Nephron progenitor cell (in vitro differentiated cells): Measurements from ENCODE around the gene C3AR1.
"Not testable (repeated sequence)": the region's sequence is repeated elsewhere in the genome, so short reads cannot be mapped to it uniquely, and the experiment has no call there.

Source experiments
- DNase-seq: peaks from one replicate; pipeline ENCODE4 v3.0.0; 2021
- H3K27ac Mint-ChIP-seq: 2 replicates; pipeline ENCODE4 v1.8.0; 2021; ENCODE audit warnings: mild to moderate bottlenecking, moderate library complexity, mixed read lengths
- H3K27me3 Mint-ChIP-seq: 2 replicates; pipeline ENCODE4 v1.8.0; 2021; ENCODE audit warnings: mild to moderate bottlenecking, low read depth, mixed read lengths; ENCODE audit not compliant: poor library complexity
- H3K36me3 Mint-ChIP-seq: 2 replicates; pipeline ENCODE4 v1.8.0; 2021; ENCODE audit warnings: low read depth, mixed read lengths
- H3K4me1 Mint-ChIP-seq: 2 replicates; pipeline ENCODE4 v1.8.0; 2021; ENCODE audit warnings: mixed read lengths
- H3K4me3 Mint-ChIP-seq: 2 replicates; pipeline ENCODE4 v1.8.0; 2021; ENCODE audit warnings: mild to moderate bottlenecking, moderate library complexity, mixed read lengths
- H3K9me3 Mint-ChIP-seq: 2 replicates; pipeline ENCODE4 v1.8.0; 2021; ENCODE audit warnings: mild to moderate bottlenecking, moderate library complexity, mixed read lengths
- TF ChIP-seq, protein P1 (sequence below): fragments of 200-600 bp; sonication (generic); IDR thresholded peaks from 2 replicates; pipeline ENCODE4 v1.5.0; 2021; ENCODE audit warnings: antibody characterized with exemption

The C3AR1 gene

GRCh38 chr12:8089716-8090115 is 23.6 kb upstream of the C3AR1 start:
- Mint-ChIP-seq H3K36me3 (peaks cover 43% of the 10 kb centered on the region), H3K27me3 (no peaks in the 10 kb centered on the region), H3K4me1 (peaks cover 5% of the 10 kb centered on the region), H3K9me3 (no peaks in the 10 kb centered on the region), H3K4me3 (no peak overlapping the region), H3K27ac (peak overlapping the region; percentile 73)
- DNase-seq, result no peak
- TF ChIP-seq, protein P1, sequence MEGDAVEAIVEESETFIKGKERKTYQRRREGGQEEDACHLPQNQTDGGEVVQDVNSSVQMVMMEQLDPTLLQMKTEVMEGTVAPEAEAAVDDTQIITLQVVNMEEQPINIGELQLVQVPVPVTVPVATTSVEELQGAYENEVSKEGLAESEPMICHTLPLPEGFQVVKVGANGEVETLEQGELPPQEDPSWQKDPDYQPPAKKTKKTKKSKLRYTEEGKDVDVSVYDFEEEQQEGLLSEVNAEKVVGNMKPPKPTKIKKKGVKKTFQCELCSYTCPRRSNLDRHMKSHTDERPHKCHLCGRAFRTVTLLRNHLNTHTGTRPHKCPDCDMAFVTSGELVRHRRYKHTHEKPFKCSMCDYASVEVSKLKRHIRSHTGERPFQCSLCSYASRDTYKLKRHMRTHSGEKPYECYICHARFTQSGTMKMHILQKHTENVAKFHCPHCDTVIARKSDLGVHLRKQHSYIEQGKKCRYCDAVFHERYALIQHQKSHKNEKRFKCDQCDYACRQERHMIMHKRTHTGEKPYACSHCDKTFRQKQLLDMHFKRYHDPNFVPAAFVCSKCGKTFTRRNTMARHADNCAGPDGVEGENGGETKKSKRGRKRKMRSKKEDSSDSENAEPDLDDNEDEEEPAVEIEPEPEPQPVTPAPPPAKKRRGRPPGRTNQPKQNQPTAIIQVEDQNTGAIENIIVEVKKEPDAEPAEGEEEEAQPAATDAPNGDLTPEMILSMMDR, result no peak

GRCh38 chr12:8089277-8089676 is 23.1 kb upstream of the C3AR1 start:
- H3K27me3 Mint-ChIP-seq, H3K27ac Mint-ChIP-seq: not testable (repeated sequence)

GRCh38 chr12:8088574-8088973 is 22.4 kb upstream of the C3AR1 start:
- Mint-ChIP-seq H3K9me3 (no peaks in the 10 kb centered on the region), H3K36me3 (peaks cover 32% of the 10 kb centered on the region), H3K4me3 (no peak overlapping the region), H3K27ac (no peak overlapping the region), H3K4me1 (peaks cover 16% of the 10 kb centered on the region), H3K27me3 (no peaks in the 10 kb centered on the region)
- DNase-seq, result no peak
- TF ChIP-seq, protein P1, result no peak

More at GRCh38 chr12:8089277-8089676, 23.1 kb upstream of the C3AR1 start:
- H3K4me1 Mint-ChIP-seq, H3K9me3 Mint-ChIP-seq, DNase-seq, H3K4me3 Mint-ChIP-seq: not testable (repeated sequence)
- H3K36me3 Mint-ChIP-seq, result peaks cover 39% of the 10 kb centered on the region

- Mint-ChIP-seq H3K4me1 (peaks cover 23% of the 10 kb centered on the region), H3K9me3 (no peaks in the 10 kb centered on the region), H3K4me3 (no peak overlapping the region), H3K36me3 (peaks cover 24% of the 10 kb centered on the region), H3K27ac (no peak overlapping the region), H3K27me3 (no peaks in the 10 kb centered on the region)
- TF ChIP-seq, protein P1, result no peak
- DNase-seq, result no peak
Measured at GRCh38 chr12:8087666-8088065, 21.5 kb upstream of the C3AR1 start.

DNA sequence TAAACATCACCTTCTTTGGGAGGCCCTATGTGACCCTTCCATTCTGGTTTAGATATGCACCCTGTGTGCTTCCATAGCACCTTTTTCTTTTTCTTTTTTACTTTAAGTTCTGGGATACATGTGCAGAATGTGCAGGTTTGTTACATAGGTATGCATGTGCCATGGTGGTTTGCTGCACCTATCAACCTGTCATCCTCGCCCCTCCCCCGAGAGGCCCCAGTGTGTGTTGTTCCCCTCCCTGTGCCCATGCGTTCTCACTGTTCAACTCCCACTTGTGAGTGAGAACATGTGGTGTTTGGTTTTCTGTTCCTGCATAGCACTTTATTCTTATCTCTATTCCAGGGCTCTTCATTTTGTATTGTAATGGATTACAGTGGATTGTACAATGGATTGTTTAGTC is 18.2 kb upstream of the C3AR1 start:
- DNase-seq, result peak; percentile 9
- H3K36me3 Mint-ChIP-seq, H3K9me3 Mint-ChIP-seq, H3K27me3 Mint-ChIP-seq: not testable (repeated sequence)
- H3K4me1 Mint-ChIP-seq, result peaks cover 48% of the 10 kb centered on the region
- H3K27ac Mint-ChIP-seq, result peak overlapping the region; percentile 63
- peak overlapping the region; percentile 70 for H3K4me3 Mint-ChIP-seq

DNA sequence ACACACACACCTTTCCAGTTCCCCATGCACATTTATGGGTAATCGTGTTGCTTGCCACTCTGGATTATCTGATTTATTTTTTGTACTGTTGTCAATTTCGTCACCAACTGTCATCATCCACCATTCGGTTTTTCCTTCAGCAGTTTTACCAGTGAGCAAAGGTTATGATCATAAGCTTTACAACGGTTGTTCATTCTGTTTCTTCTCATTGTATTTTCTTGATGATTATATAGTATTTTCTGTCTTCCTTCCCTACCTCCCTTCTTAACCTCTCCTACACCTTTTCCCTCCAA is 16.6 kb upstream of the C3AR1 start:
- no peak for DNase-seq
- Mint-ChIP-seq H3K4me1 (peaks cover 59% of the 10 kb centered on the region), H3K27ac (peak overlapping the region; percentile 97)

GRCh38 chr12:8081251-8081920 is 15.2 kb upstream of the C3AR1 start:
- Mint-ChIP-seq H3K27me3 (peaks cover 9% of the 10 kb centered on the region), H3K27ac (peak overlapping the region; percentile 97), H3K4me1 (peaks cover 71% of the 10 kb centered on the region), H3K4me3 (peak overlapping the region; percentile 98), H3K36me3 (peaks cover 5% of the 10 kb centered on the region), H3K9me3 (no peaks in the 10 kb centered on the region)
- TF ChIP-seq, protein P1, result no peak
- DNase-seq, result no peak

More for the DNA sequence above, 16.6 kb upstream of the C3AR1 start:
- TF ChIP-seq, protein P1, result no peak
- Mint-ChIP-seq H3K36me3 (peaks cover 5% of the 10 kb centered on the region), H3K27me3 (peaks cover 9% of the 10 kb centered on the region), H3K4me3 (peak overlapping the region; percentile 98), H3K9me3 (no peaks in the 10 kb centered on the region)
